Vagina (tissue), 2 donors: ENCODE measurements around the gene DLG4.

Experiments
- POLR2A ChIP-seq, 2 donors: fragments of 450-650 bp; IDR thresholded peaks; one replicate each; pipeline ENCODE4 v1.6.1; 2017; ENCODE audit warnings: antibody characterized with exemption in 2 of 2, mild to moderate bottlenecking in 2 of 2, moderate library complexity in 2 of 2
- TF ChIP-seq, protein P1 (sequence below), 3 experiments: fragments of 450-650 bp in 2 of 3; fragments of 200-600 bp in 1 of 3; sonication (generic) in 1 of 3; IDR thresholded peaks; one replicate each; pipeline ENCODE4 v1.5.1; 2017 to 2019; ENCODE audit warnings: antibody characterized with exemption in 3 of 3, mild to moderate bottlenecking in 2 of 3, moderate library complexity in 2 of 3

DNA sequence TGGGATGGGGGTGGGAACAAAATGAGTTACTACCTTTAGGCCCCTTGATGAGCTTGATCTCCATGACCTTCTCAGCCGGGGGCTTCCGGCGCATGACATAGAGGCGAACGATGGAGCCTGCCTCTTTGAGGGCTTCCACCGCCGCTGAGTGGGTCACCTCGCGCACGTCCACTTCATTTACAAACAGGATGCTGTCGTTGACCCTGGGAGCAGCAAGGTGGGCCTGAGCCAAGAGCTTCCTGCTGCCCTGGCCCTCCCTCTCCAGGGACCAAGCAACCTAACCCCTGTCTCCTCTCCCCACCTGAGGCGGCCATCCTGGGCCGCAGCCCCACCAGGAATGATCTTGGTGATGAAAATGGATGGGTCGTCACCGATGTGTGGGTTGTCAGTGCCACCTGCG is 16.2 kb downstream of the DLG4 start:
- TF ChIP-seq, protein P1, sequence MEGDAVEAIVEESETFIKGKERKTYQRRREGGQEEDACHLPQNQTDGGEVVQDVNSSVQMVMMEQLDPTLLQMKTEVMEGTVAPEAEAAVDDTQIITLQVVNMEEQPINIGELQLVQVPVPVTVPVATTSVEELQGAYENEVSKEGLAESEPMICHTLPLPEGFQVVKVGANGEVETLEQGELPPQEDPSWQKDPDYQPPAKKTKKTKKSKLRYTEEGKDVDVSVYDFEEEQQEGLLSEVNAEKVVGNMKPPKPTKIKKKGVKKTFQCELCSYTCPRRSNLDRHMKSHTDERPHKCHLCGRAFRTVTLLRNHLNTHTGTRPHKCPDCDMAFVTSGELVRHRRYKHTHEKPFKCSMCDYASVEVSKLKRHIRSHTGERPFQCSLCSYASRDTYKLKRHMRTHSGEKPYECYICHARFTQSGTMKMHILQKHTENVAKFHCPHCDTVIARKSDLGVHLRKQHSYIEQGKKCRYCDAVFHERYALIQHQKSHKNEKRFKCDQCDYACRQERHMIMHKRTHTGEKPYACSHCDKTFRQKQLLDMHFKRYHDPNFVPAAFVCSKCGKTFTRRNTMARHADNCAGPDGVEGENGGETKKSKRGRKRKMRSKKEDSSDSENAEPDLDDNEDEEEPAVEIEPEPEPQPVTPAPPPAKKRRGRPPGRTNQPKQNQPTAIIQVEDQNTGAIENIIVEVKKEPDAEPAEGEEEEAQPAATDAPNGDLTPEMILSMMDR (IDR thresholded peaks at IDR 0.05), result no peak
- TF ChIP-seq POLR2A (IDR thresholded peaks at IDR 0.05), result no peak
